ENCODE measurements around the gene BTAF1.

Gene BTAF1

GRCh38 chr10:92054807-92055206 lies 131.2 kb downstream of the BTAF1 start:
- no peak for FAIRE-seq

- FAIRE-seq, result no peak
Measured at GRCh38 chr10:92062273-92062672, 138.7 kb downstream of the BTAF1 start.

DNA sequence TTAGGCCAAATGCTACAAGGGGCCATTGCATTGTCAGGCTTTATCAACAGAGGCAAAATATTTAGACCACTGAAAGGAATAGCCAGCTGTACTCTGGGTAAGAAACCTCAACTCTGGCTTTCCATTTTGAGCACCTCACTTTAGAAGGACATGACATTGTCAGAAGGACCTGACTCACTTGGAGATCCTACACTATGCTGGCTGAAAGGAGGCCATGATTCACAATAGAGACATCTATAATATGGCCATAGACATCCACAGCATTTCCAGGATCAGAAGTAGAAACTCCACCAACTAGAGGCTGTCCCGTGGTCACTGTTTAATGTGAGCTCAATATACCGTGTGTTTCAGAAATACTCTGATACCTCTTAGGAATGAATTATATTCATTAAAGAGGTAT lies 140.9 kb downstream of the BTAF1 start:
- FAIRE-seq, result no peak

DNA sequence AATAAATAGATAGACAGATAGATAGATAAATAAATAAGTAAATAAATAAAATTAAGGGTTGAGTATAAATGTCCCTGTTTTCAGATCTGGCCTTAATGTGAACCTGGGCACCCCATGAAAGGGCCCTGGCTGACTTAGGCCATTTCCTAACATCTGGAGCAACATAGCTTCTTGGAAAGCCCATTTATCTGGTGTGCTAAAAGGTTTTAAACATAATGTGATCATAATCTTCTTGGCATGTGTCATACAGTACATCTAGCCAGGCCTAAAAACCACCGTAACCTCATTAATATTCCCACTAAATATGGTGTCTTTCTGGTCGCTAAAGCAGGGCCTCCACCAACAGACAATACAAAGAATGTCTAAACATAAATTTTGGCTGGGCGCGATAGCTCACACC lies 142.8 kb downstream of the BTAF1 start:
- no peak for FAIRE-seq

DNA sequence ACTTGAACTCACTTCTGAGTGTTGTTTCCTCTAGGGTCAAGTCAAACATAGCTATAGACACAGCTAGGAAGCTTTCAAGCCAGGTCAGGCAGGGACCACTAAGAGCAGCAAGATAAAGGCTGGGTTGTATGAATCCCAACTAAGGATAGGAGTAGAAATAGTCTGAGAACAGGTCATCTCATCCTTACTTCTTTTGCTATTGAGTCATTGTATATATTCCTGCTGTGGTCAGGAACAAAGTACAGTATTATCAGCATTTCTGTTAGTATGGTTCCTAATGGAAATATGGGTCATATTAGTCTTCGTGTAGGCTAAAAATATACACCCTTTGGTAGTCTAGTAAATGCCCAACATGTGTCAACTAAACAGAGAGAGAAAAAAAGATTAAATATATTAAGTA lies 145.3 kb downstream of the BTAF1 start:
- FAIRE-seq, result no peak

GRCh38 chr10:92074126-92074887 lies 150.7 kb downstream of the BTAF1 start:
- FAIRE-seq, result no peak

DNA sequence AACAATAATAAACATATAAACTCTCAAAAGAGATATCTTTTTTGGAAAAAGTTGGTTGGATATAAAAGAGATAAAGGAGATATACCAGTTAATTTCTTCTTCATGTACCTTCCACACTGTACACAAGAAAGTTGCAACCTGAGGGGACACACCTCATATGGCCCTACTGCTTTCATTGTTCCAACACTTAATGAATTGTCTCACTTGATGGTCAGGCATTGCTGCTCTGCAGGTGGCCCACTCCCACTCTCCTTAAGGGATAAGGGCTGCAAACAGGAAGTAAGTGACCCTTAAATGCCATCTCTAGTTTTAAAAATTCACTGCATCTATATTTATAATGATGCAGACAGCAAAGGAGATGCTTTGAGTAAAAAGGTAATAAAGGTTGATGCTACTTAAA lies 152.3 kb downstream of the BTAF1 start:
- FAIRE-seq, result no peak

- no peak for FAIRE-seq
Measured at GRCh38 chr10:92076722-92077121, 153.2 kb downstream of the BTAF1 start.

GRCh38 chr10:92079003-92079402 lies 155.4 kb downstream of the BTAF1 start:
- no peak for FAIRE-seq

Data from islet of Langerhans (tissue), 1 donor.